Measurements from ENCODE around the gene KRT36. TPM values are rescaled to one million over a fixed set of nuclear protein-coding genes. Genes with fewer than 3 reads are reported as not detected.
A peak's percentile ranks its signal among the peaks of the same experiment; 100 is the strongest.

The KRT36 gene
- total RNA-seq, 1 experiment from 2014 or later = not detected

- no peak overlapping the region for H3K4me3 ChIP-seq
- no peaks in the 10 kb centered on the region for H3K27me3 ChIP-seq (replicated peaks)
- peak overlapping the region; percentile 28; the same call in 1 of the 2 replicates for H3K27ac ChIP-seq
- H3K9me3 ChIP-seq (replicated peaks) = no peaks in the 10 kb centered on the region
- peaks cover 22% of the 10 kb centered on the region for H3K4me1 ChIP-seq (replicated peaks)
- no peak for DNase-seq (ENCODE audit: low read depth in 1 of 2, low spot score in 2 of 2)
- H3K36me3 ChIP-seq = no peaks in the 10 kb centered on the region
Measured at GRCh38 chr17:41529491-41529915, 39.8 kb upstream of the KRT36 start.

GRCh38 chr17:41528959-41529353 lies 39.2 kb upstream of the KRT36 start:
- Histone ChIP-seq H3K4me1 (replicated peaks) (peaks cover 22% of the 10 kb centered on the region), H3K27me3 (replicated peaks) (no peaks in the 10 kb centered on the region), H3K9me3 (replicated peaks) (no peaks in the 10 kb centered on the region), H3K27ac (no peak overlapping the region), H3K36me3 (no peaks in the 10 kb centered on the region), H3K4me3 (no peak overlapping the region)
- no peak for DNase-seq (ENCODE audit: low read depth in 1 of 2, low spot score in 2 of 2)

GRCh38 chr17:41527063-41528023 lies 37.6 kb upstream of the KRT36 start:
- Histone ChIP-seq H3K4me3 (no peak overlapping the region), H3K27ac (no peak overlapping the region), H3K4me1 (replicated peaks) (peaks cover 35% of the 10 kb centered on the region), H3K27me3 (replicated peaks) (no peaks in the 10 kb centered on the region), H3K36me3 (no peaks in the 10 kb centered on the region), H3K9me3 (replicated peaks) (no peaks in the 10 kb centered on the region)
- DNase-seq (ENCODE audit: low read depth in 1 of 2, low spot score in 2 of 2) = no peak

- peaks cover 42% of the 10 kb centered on the region for H3K4me1 ChIP-seq (replicated peaks)
- H3K27ac ChIP-seq = no peak overlapping the region
- no peaks in the 10 kb centered on the region for H3K36me3 ChIP-seq
- no peak for DNase-seq (ENCODE audit: low read depth in 1 of 2, low spot score in 2 of 2)
- H3K27me3 ChIP-seq (replicated peaks) = no peaks in the 10 kb centered on the region
- H3K9me3 ChIP-seq (replicated peaks) = no peaks in the 10 kb centered on the region
- no peak overlapping the region for H3K4me3 ChIP-seq
Measured at GRCh38 chr17:41524261-41524660, 34.6 kb upstream of the KRT36 start.

- Histone ChIP-seq H3K4me1 (replicated peaks) (peaks cover 41% of the 10 kb centered on the region), H3K9me3 (replicated peaks) (no peaks in the 10 kb centered on the region)
- no peak for DNase-seq (ENCODE audit: low read depth in 1 of 2, low spot score in 2 of 2)
Measured at GRCh38 chr17:41523787-41524186, 34.1 kb upstream of the KRT36 start.

GRCh38 chr17:41523225-41523593 lies 33.5 kb upstream of the KRT36 start:
- Histone ChIP-seq H3K4me3 (no peak overlapping the region), H3K27me3 (replicated peaks) (no peaks in the 10 kb centered on the region), H3K9me3 (replicated peaks) (no peaks in the 10 kb centered on the region), H3K27ac (no peak overlapping the region), H3K36me3 (no peaks in the 10 kb centered on the region), H3K4me1 (replicated peaks) (peaks cover 41% of the 10 kb centered on the region)
- no peak for DNase-seq (ENCODE audit: low read depth in 1 of 2, low spot score in 2 of 2)

More at GRCh38 chr17:41523787-41524186, 34.1 kb upstream of the KRT36 start:
- no peaks in the 10 kb centered on the region for H3K27me3 ChIP-seq (replicated peaks)
- no peak overlapping the region for H3K4me3 ChIP-seq
- H3K36me3 ChIP-seq = no peaks in the 10 kb centered on the region
- H3K27ac ChIP-seq = no peak overlapping the region

GRCh38 chr17:41522301-41523224 lies 32.9 kb upstream of the KRT36 start:
- Histone ChIP-seq H3K36me3 (no peaks in the 10 kb centered on the region), H3K27ac (peak overlapping the region; percentile 88), H3K9me3 (replicated peaks) (no peaks in the 10 kb centered on the region), H3K4me3 (no peak overlapping the region), H3K4me1 (replicated peaks) (peaks cover 41% of the 10 kb centered on the region), H3K27me3 (replicated peaks) (no peaks in the 10 kb centered on the region)
- DNase-seq (ENCODE audit: low read depth in 1 of 2, low spot score in 2 of 2) = no peak

GRCh38 chr17:41521574-41522261 lies 32.0 kb upstream of the KRT36 start:
- peak; percentile 84 to 85 for DNase-seq (ENCODE audit: low read depth in 1 of 2, low spot score in 2 of 2)
- no peaks in the 10 kb centered on the region for H3K36me3 ChIP-seq
- H3K4me1 ChIP-seq (replicated peaks) = peaks cover 41% of the 10 kb centered on the region
- H3K27me3 ChIP-seq (replicated peaks) = no peaks in the 10 kb centered on the region
- H3K27ac ChIP-seq = peak overlapping the region; percentile 88
- no peak overlapping the region for H3K4me3 ChIP-seq
- no peaks in the 10 kb centered on the region for H3K9me3 ChIP-seq (replicated peaks)

- Histone ChIP-seq H3K27ac (peak overlapping the region; percentile 88), H3K4me3 (no peak overlapping the region), H3K27me3 (replicated peaks) (no peaks in the 10 kb centered on the region), H3K4me1 (replicated peaks) (peaks cover 41% of the 10 kb centered on the region), H3K36me3 (no peaks in the 10 kb centered on the region), H3K9me3 (replicated peaks) (no peaks in the 10 kb centered on the region)
- DNase-seq (ENCODE audit: low read depth in 1 of 2, low spot score in 2 of 2) = peak; percentile 66 to 80
Measured at GRCh38 chr17:41520821-41521521, 31.3 kb upstream of the KRT36 start.

- H3K4me1 ChIP-seq (replicated peaks) = peaks cover 41% of the 10 kb centered on the region
- no peak for DNase-seq (ENCODE audit: low read depth in 1 of 2, low spot score in 2 of 2)
- H3K9me3 ChIP-seq (replicated peaks) = no peaks in the 10 kb centered on the region
- H3K27ac ChIP-seq = no peak overlapping the region
- H3K36me3 ChIP-seq = no peaks in the 10 kb centered on the region
- no peak overlapping the region for H3K4me3 ChIP-seq
- no peaks in the 10 kb centered on the region for H3K27me3 ChIP-seq (replicated peaks)
Measured at GRCh38 chr17:41519501-41520224, 30.0 kb upstream of the KRT36 start.

- DNase-seq (ENCODE audit: low read depth in 1 of 2, low spot score in 2 of 2) = no peak
- Histone ChIP-seq H3K36me3 (no peaks in the 10 kb centered on the region), H3K27me3 (replicated peaks) (no peaks in the 10 kb centered on the region), H3K4me3 (no peak within 1 kb of the TSS), H3K9me3 (replicated peaks) (no peaks in the 10 kb centered on the region), H3K27ac (no peak within 1 kb of the TSS), H3K4me1 (replicated peaks) (peaks cover 41% of the 10 kb centered on the region)
Measured at GRCh38 chr17:41518789-41519449, 29.2 kb upstream of the KRT36 start, which contains the start of gene KRT15. KRT15 (minus strand) TSS chr17:41518890; CDS start chr17:41518827, 63 bp downstream.

- Histone ChIP-seq H3K4me1 (replicated peaks) (peaks cover 39% of the 10 kb centered on the region), H3K4me3 (no peak overlapping the region), H3K27me3 (replicated peaks) (no peaks in the 10 kb centered on the region), H3K9me3 (replicated peaks) (no peaks in the 10 kb centered on the region), H3K36me3 (no peaks in the 10 kb centered on the region), H3K27ac (no peak overlapping the region)
- no peak for DNase-seq (ENCODE audit: low read depth in 1 of 2, low spot score in 2 of 2)
Measured at GRCh38 chr17:41518031-41518430, 28.3 kb upstream of the KRT36 start.

All from SJSA1 (cell line).